SU-DHL-6 (cell line): ENCODE data around the gene DHPS.

Experiments
- EZH2phosphoT487 ChIP-seq: fragments of 200-600 bp; sonication (generic), shearing (Covaris generic); conservative IDR thresholded peaks from 2 replicates; pipeline ENCODE4 v1.6.1; 2018; ENCODE audit warnings: mild to moderate bottlenecking, antibody characterized with exemption, low read length, moderate library complexity, mixed read lengths
- TF ChIP-seq, protein P1 (sequence below): fragments of 200-600 bp; sonication (generic); IDR thresholded peaks from one replicate; pipeline ENCODE4 v1.5.1; 2017; ENCODE audit warnings: antibody characterized with exemption, mild to moderate bottlenecking, low read length, moderate library complexity; ENCODE audit not compliant: insufficient read depth, poor library complexity, severe bottlenecking

DNA sequence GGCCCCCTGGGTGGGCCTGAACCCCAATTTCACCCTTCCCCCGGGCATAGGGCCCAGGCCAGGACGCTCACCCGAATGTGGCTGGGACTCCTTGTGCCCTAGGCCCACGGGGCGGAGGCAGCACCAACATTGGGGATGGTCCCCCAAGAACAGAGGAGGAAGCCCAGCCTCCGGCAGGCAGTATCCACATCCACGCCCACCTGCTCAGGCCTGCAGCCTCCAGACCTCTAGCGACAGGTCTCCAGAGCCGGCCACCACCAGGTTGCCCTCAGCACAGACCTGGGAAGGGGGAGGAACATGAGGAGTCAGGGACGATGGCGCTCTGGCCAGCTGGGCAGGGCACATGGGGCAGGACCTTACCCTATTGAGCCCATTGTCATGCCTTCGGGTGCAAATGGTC is 7.3 kb upstream of the DHPS start:
- TF ChIP-seq, protein P1, sequence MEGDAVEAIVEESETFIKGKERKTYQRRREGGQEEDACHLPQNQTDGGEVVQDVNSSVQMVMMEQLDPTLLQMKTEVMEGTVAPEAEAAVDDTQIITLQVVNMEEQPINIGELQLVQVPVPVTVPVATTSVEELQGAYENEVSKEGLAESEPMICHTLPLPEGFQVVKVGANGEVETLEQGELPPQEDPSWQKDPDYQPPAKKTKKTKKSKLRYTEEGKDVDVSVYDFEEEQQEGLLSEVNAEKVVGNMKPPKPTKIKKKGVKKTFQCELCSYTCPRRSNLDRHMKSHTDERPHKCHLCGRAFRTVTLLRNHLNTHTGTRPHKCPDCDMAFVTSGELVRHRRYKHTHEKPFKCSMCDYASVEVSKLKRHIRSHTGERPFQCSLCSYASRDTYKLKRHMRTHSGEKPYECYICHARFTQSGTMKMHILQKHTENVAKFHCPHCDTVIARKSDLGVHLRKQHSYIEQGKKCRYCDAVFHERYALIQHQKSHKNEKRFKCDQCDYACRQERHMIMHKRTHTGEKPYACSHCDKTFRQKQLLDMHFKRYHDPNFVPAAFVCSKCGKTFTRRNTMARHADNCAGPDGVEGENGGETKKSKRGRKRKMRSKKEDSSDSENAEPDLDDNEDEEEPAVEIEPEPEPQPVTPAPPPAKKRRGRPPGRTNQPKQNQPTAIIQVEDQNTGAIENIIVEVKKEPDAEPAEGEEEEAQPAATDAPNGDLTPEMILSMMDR = no peak
- no peak for TF ChIP-seq EZH2phosphoT487
